ENCODE measurements around the gene HLA-A.
"Not testable (repeated sequence)": the region's sequence is repeated elsewhere in the genome, so short reads cannot be mapped to it uniquely, and the experiment has no call there.

DNA sequence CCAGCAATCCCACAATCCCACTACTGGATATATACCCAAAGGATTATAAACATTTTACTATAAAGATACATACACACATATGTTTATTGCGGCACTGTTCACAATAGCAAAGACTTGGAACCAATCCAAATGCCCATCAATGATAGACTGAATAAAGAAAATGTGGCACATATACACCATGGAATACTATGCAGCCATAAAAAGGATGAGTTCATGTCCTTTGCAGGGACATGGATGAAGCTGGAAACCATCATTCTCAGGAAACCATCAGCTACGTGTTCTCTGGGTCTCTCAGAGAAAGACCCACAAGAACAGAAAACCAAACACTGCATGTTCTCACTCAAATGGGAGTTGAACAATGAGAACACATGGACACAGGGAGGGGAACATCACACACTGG, 21.4 kb downstream of the HLA-A start:
- not testable (repeated sequence) for TF ChIP-seq POLR2A (IDR thresholded peaks at IDR 0.05; ENCODE audit: low read length); GATA1 (IDR thresholded peaks at IDR 0.05; ENCODE audit: low read depth, low read length)
